Mesendoderm (in vitro differentiated cells): Measurements from ENCODE around the gene KLF12.

ENCODE experiments used
- DNase-seq: peaks from one replicate; pipeline ENCODE4 v3.0.0; 2013
- H2AK5ac ChIP-seq: 2 replicates; pipeline ENCODE4 v1.6.1; 2013; ENCODE audit warnings: low read length, inconsistent platforms
- H2BK120ac ChIP-seq: 2 replicates; pipeline ENCODE4 v1.6.1; 2013; ENCODE audit warnings: low read depth, mild to moderate bottlenecking, low read length, moderate library complexity, mixed read lengths
- H2BK15ac ChIP-seq: replicated peaks from 2 replicates; pipeline ENCODE4 v1.6.1; 2013; ENCODE audit warnings: low read depth, mild to moderate bottlenecking, moderate library complexity
- H2BK5ac ChIP-seq: 2 replicates; pipeline ENCODE4 v1.6.1; 2013; ENCODE audit warnings: low read length, inconsistent platforms
- H3K18ac ChIP-seq: 2 replicates; pipeline ENCODE4 v1.6.1; 2013; ENCODE audit warnings: mild to moderate bottlenecking, low read length, mixed read lengths
- H3K23ac ChIP-seq: one replicate; pipeline ENCODE4 v1.6.1; 2013; ENCODE audit warnings: low read length
- H3K27ac ChIP-seq: 2 replicates; pipeline ENCODE4 v1.5.1; 2013; ENCODE audit warnings: low read depth, mild to moderate bottlenecking, inconsistent platforms, low read length, moderate library complexity
- H3K27me3 ChIP-seq: 2 replicates; pipeline ENCODE4 v1.6.1; 2013; ENCODE audit warnings: low read length, control low read depth, mild to moderate bottlenecking, inconsistent platforms; ENCODE audit not compliant: insufficient read depth, poor library complexity
- H3K36me3 ChIP-seq: 2 replicates; pipeline ENCODE4 v1.6.1; 2013; ENCODE audit warnings: low read length, inconsistent platforms; ENCODE audit not compliant: control insufficient read depth, insufficient read depth
- H3K4ac ChIP-seq: one replicate; pipeline ENCODE4 v1.6.1; 2013; ENCODE audit warnings: low read depth, mild to moderate bottlenecking, low read length, moderate library complexity
- H3K4me1 ChIP-seq: 2 replicates; pipeline ENCODE4 v1.6.1; 2013; ENCODE audit warnings: low read depth, low read length, inconsistent platforms; ENCODE audit not compliant: control insufficient read depth
- H3K4me2 ChIP-seq: 2 replicates; pipeline ENCODE4 v1.6.1; 2013; ENCODE audit warnings: low read length
- H3K4me3 ChIP-seq: 2 replicates; pipeline ENCODE4 v1.5.1; 2013; ENCODE audit warnings: mild to moderate bottlenecking, low read length
- H3K56ac ChIP-seq: one replicate; pipeline ENCODE4 v1.6.1; 2013; ENCODE audit warnings: low read length
- H3K79me1 ChIP-seq: 2 replicates; pipeline ENCODE4 v1.6.1; 2013; ENCODE audit warnings: low read length, inconsistent platforms
- H3K79me2 ChIP-seq: 2 replicates; pipeline ENCODE4 v1.6.1; 2013; ENCODE audit warnings: mild to moderate bottlenecking, low read length; ENCODE audit not compliant: control insufficient read depth, insufficient read depth
- H3K9ac ChIP-seq: 2 replicates; pipeline ENCODE4 v1.6.1; 2013; ENCODE audit warnings: low read length, inconsistent platforms
- H4K5ac ChIP-seq: one replicate; pipeline ENCODE4 v1.6.1; 2013; ENCODE audit warnings: low read length
- H4K8ac ChIP-seq: one replicate; pipeline ENCODE4 v1.6.1; 2013; ENCODE audit warnings: low read depth, mild to moderate bottlenecking, control low read depth, low read length, moderate library complexity
- WGBS: extraction: QIAGEN DNeasy Blood & Tissue Kit; methylation state at CpG from one replicate; pipeline ENCODE4 v1.1.7; 2013; ENCODE audit warnings: low lambda C conversion rate, missing lambda C conversion rate; ENCODE audit not compliant: insufficient coverage; ENCODE audit errors: extremely low coverage; 5-methylcytosine and 5-hydroxymethylcytosine counted together

The KLF12 gene

GRCh38 chr13:74129500-74130191, 4.6 kb downstream of the KLF12 start:
- H3K9ac ChIP-seq, result no peak overlapping the region
- no peak overlapping the region for H3K4me3 ChIP-seq

GRCh38 chr13:74128156-74128767, 5.9 kb downstream of the KLF12 start:
- Histone ChIP-seq H3K27me3 (no peaks in the 10 kb centered on the region), H4K8ac (no peak overlapping the region), H3K79me1 (peaks cover 11% of the 10 kb centered on the region), H3K9ac (no peak overlapping the region), H2BK120ac (no peak overlapping the region), H4K5ac (no peak overlapping the region), H3K4ac (no peak overlapping the region), H2AK5ac (no peak overlapping the region), H2BK5ac (no peak overlapping the region), H3K18ac (no peak overlapping the region), H3K4me3 (no peak overlapping the region), H2BK15ac (no peak overlapping the region), H3K23ac (no peak overlapping the region), H3K79me2 (peaks cover 20% of the 10 kb centered on the region), H3K4me2 (no peak overlapping the region), H3K36me3 (no peaks in the 10 kb centered on the region), H3K56ac (no peak overlapping the region), H3K4me1 (peaks cover 2% of the 10 kb centered on the region), H3K27ac (no peak overlapping the region)
- no CpG with 5 or more reads among the region's 6 CpGs for WGBS
- DNase-seq, result peak; percentile 10

More at GRCh38 chr13:74129500-74130191, 4.6 kb downstream of the KLF12 start:
- Histone ChIP-seq H3K4me2 (no peak overlapping the region), H4K5ac (no peak overlapping the region), H3K27ac (no peak overlapping the region), H2BK15ac (no peak overlapping the region), H3K27me3 (no peaks in the 10 kb centered on the region), H3K36me3 (no peaks in the 10 kb centered on the region), H3K79me2 (peaks cover 20% of the 10 kb centered on the region), H3K56ac (no peak overlapping the region), H3K79me1 (peaks cover 9% of the 10 kb centered on the region), H3K4me1 (peaks cover 2% of the 10 kb centered on the region), H2AK5ac (no peak overlapping the region), H2BK5ac (no peak overlapping the region), H3K4ac (no peak overlapping the region), H3K23ac (no peak overlapping the region), H3K18ac (no peak overlapping the region), H4K8ac (no peak overlapping the region), H2BK120ac (no peak overlapping the region)
- no peak for DNase-seq
- no CpG with 5 or more reads among the region's 5 CpGs for WGBS

GRCh38 chr13:74118328-74118727, 15.9 kb downstream of the KLF12 start:
- no peak overlapping the region for H3K56ac ChIP-seq
- WGBS, result 100% methylated on average over 1 of the region's 4 CpGs
- no peak overlapping the region for H3K4ac ChIP-seq

GRCh38 chr13:74117207-74117705, 16.9 kb downstream of the KLF12 start:
- Histone ChIP-seq H3K79me2 (peaks cover 2% of the 10 kb centered on the region), H3K4me3 (no peak overlapping the region), H3K27me3 (no peaks in the 10 kb centered on the region), H3K56ac (no peak overlapping the region), H3K4ac (no peak overlapping the region), H2AK5ac (no peak overlapping the region), H4K5ac (no peak overlapping the region), H4K8ac (no peak overlapping the region), H3K36me3 (no peaks in the 10 kb centered on the region), H3K4me2 (no peak overlapping the region), H3K79me1 (peaks cover 3% of the 10 kb centered on the region), H2BK15ac (no peak overlapping the region), H3K4me1 (no peaks in the 10 kb centered on the region), H3K23ac (no peak overlapping the region), H3K9ac (no peak overlapping the region), H2BK120ac (no peak overlapping the region), H3K18ac (no peak overlapping the region), H2BK5ac (no peak overlapping the region), H3K27ac (no peak overlapping the region)
- WGBS, result no CpG with 5 or more reads among the region's 2 CpGs
- no peak for DNase-seq

More at GRCh38 chr13:74118328-74118727, 15.9 kb downstream of the KLF12 start:
- no peak overlapping the region for H3K4me2 ChIP-seq
- H3K4me3 ChIP-seq, result no peak overlapping the region
- no peak overlapping the region for H4K8ac ChIP-seq
- H4K5ac ChIP-seq, result no peak overlapping the region
- H3K36me3 ChIP-seq, result no peaks in the 10 kb centered on the region
- no peak overlapping the region for H3K9ac ChIP-seq
- H3K27me3 ChIP-seq, result no peaks in the 10 kb centered on the region
- H2BK5ac ChIP-seq, result no peak overlapping the region
- no peak for DNase-seq
- H3K79me2 ChIP-seq, result peaks cover 2% of the 10 kb centered on the region
- H2BK15ac ChIP-seq, result no peak overlapping the region
- H3K27ac ChIP-seq, result no peak overlapping the region
- H3K4me1 ChIP-seq, result no peaks in the 10 kb centered on the region
- no peak overlapping the region for H2AK5ac ChIP-seq
- H3K79me1 ChIP-seq, result peaks cover 4% of the 10 kb centered on the region
- H3K18ac ChIP-seq, result no peak overlapping the region
- H3K23ac ChIP-seq, result no peak overlapping the region
- H2BK120ac ChIP-seq, result no peak overlapping the region

- no peak overlapping the region for H2AK5ac ChIP-seq
- H3K9ac ChIP-seq, result no peak overlapping the region
- H3K18ac ChIP-seq, result no peak overlapping the region
- no peaks in the 10 kb centered on the region for H3K36me3 ChIP-seq
- peaks cover 2% of the 10 kb centered on the region for H3K79me2 ChIP-seq
- H3K23ac ChIP-seq, result no peak overlapping the region
- no peak overlapping the region for H3K4ac ChIP-seq
- H3K79me1 ChIP-seq, result peaks cover 3% of the 10 kb centered on the region
- H2BK120ac ChIP-seq, result no peak overlapping the region
- H2BK15ac ChIP-seq, result no peak overlapping the region
- H4K5ac ChIP-seq, result no peak overlapping the region
- H2BK5ac ChIP-seq, result no peak overlapping the region
- H3K27ac ChIP-seq, result no peak overlapping the region
- DNase-seq, result no peak
- no peak overlapping the region for H4K8ac ChIP-seq
- no peak overlapping the region for H3K56ac ChIP-seq
- H3K4me3 ChIP-seq, result no peak overlapping the region
- no peak overlapping the region for H3K4me2 ChIP-seq
- no peaks in the 10 kb centered on the region for H3K4me1 ChIP-seq
- no CpG with 5 or more reads among the region's 2 CpGs for WGBS
- no peaks in the 10 kb centered on the region for H3K27me3 ChIP-seq
These were observed 19.1 kb downstream of the KLF12 start for GRCh38 chr13:74115133-74115532.
